Ishikawa (cell line): Measurements from ENCODE around the gene ASPG.

Source experiments
- CEBPB ChIP-seq: IDR thresholded peaks from 2 replicates; pipeline ENCODE4 v1.6.1; 2012
- CREB1 ChIP-seq: IDR thresholded peaks from 2 replicates; pipeline ENCODE4 v1.6.1; 2012; ENCODE audit warnings: low read depth
- EGR1 ChIP-seq: IDR thresholded peaks from 2 replicates; pipeline ENCODE4 v1.6.1; 2012
- EP300 ChIP-seq: IDR thresholded peaks from 2 replicates; pipeline ENCODE4 v1.6.1; 2012; ENCODE audit warnings: borderline replicate concordance
- FOXM1 ChIP-seq: IDR thresholded peaks from 2 replicates; pipeline ENCODE4 v1.6.1; 2012; ENCODE audit warnings: low read depth, borderline replicate concordance
- MAX ChIP-seq: IDR thresholded peaks from 2 replicates; pipeline ENCODE4 v1.6.1; 2012
- NFIC ChIP-seq: IDR thresholded peaks from 2 replicates; pipeline ENCODE4 v1.6.1; 2012
- RAD21 ChIP-seq: IDR thresholded peaks from 2 replicates; pipeline ENCODE4 v1.6.1; 2012; ENCODE audit warnings: low read depth
- REST ChIP-seq: IDR thresholded peaks from 2 replicates; pipeline ENCODE4 v1.6.1; 2012; ENCODE audit warnings: low read depth, mild to moderate bottlenecking
- TAF1 ChIP-seq: IDR thresholded peaks from 2 replicates; pipeline ENCODE4 v1.6.1; 2012; ENCODE audit warnings: low read depth, mild to moderate bottlenecking
- TCF12 ChIP-seq: IDR thresholded peaks from 2 replicates; pipeline ENCODE4 v1.6.1; 2012; ENCODE audit warnings: low read depth
- TEAD4 ChIP-seq: IDR thresholded peaks from 2 replicates; pipeline ENCODE4 v1.6.1; 2012
- YY1 ChIP-seq: IDR thresholded peaks from 2 replicates; pipeline ENCODE4 v1.6.1; 2012; ENCODE audit warnings: low read depth
- ZBTB7A ChIP-seq: IDR thresholded peaks from 2 replicates; pipeline ENCODE4 v1.6.1; 2012; ENCODE audit warnings: low read depth
- TF ChIP-seq, protein P1 (sequence below): IDR thresholded peaks from 2 replicates; pipeline ENCODE4 v1.6.1; 2012

Gene ASPG

DNA sequence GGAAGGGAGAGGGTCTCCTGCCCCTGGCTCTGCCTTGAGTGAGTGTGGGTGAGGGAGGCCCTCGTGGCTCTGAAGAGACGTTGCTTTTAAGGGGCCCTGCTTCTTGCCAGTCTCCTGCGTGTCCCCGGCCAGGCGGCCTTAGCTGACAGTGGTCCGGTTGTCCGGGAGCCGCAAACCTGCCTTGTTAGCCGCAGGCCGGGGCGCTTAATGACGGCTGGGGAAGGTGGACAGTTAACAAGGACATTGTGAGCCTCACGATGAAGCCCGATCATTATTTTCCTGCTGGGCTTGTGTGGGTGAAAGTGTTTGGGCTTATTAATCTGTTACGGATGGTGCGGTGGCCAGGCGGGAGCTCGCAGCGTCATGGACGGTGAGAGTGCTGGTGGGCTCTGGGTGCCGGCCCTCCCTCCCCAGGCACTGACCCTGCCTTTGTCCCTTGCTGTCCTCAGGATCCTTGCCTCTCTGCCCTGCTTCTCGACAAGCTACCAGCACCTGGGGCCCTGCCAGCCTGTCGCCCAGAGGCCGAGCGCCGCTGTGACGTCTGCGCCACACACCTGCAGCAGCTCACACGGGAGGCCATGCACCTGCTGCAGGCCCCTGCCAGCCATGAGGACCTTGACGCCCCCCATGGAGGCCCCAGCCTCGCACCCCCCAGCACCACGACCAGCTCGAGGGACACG is 66.2 kb downstream of the ASPG start:
- TF ChIP-seq MAX: no peak
- TF ChIP-seq FOXM1: no peak
- no peak for TF ChIP-seq YY1
- TF ChIP-seq CEBPB: no peak
- TF ChIP-seq EP300: no peak

DNA sequence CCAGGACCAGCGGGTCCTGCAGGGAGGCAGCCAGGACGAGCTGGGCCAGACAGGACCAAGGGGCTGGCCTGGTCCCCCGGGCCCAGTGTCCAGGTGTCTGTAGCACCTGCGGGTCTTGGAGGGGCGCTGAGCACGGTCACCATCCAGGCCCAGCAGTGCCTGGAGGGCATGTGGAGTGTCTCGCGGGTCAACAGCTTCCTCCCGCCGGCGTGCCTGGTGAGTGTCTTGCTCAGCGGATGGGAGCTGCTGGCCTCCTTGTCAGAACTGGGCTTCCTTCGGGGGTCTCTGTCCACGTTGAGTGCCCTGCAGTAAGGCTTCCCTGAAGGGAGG is 66.7 kb downstream of the ASPG start:
- no peak for TF ChIP-seq EP300
- no peak for TF ChIP-seq RAD21
- TF ChIP-seq MAX: no peak
- TF ChIP-seq YY1: no peak
- TF ChIP-seq, protein P1, sequence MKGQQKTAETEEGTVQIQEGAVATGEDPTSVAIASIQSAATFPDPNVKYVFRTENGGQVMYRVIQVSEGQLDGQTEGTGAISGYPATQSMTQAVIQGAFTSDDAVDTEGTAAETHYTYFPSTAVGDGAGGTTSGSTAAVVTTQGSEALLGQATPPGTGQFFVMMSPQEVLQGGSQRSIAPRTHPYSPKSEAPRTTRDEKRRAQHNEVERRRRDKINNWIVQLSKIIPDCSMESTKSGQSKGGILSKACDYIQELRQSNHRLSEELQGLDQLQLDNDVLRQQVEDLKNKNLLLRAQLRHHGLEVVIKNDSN: no peak
- no peak for TF ChIP-seq EGR1
- TF ChIP-seq NFIC: no peak
- TF ChIP-seq ZBTB7A: no peak
- TF ChIP-seq FOXM1: no peak
- TF ChIP-seq CREB1: no peak
- TF ChIP-seq REST: no peak
- no peak for TF ChIP-seq TAF1
- no peak for TF ChIP-seq CEBPB
- no peak for TF ChIP-seq TEAD4
- TF ChIP-seq TCF12: no peak

- no peak for TF ChIP-seq ZBTB7A
- TF ChIP-seq RAD21: no peak
- no peak for TF ChIP-seq CEBPB
- no peak for TF ChIP-seq CREB1
- no peak for TF ChIP-seq TEAD4
- no peak for TF ChIP-seq FOXM1
- no peak for TF ChIP-seq TAF1
- TF ChIP-seq NFIC: no peak
- TF ChIP-seq MAX: no peak
- no peak for TF ChIP-seq YY1
- no peak for TF ChIP-seq TCF12
- no peak for TF ChIP-seq EP300
- no peak for TF ChIP-seq EGR1
- TF ChIP-seq, protein P1: no peak
- TF ChIP-seq REST: no peak
Observed at GRCh38 chr14:104152686-104153393, 67.3 kb downstream of the ASPG start.

DNA sequence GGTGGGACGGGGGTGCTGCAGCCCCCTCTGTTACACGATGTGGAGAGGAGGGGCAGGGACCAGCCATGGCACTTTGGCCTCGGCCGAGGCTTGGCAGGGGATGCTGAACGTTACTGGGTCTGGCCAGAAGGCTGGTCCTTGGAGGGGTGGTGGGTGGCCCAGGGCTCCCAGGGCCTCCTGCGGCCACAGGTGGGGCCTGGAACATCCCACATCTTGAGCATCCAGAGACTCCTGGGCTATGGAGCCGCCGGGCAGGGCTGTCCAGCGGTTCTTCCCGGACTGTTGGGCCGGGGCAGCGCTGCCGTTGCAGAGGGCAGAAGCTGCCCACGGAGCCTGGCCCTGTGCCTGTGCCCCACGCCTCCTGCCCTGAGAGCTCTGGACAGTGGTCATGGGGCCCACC is 68.7 kb downstream of the ASPG start:
- TF ChIP-seq FOXM1: no peak
- no peak for TF ChIP-seq EGR1
- no peak for TF ChIP-seq TAF1
- no peak for TF ChIP-seq CREB1
- TF ChIP-seq, protein P1: no peak
- no peak for TF ChIP-seq EP300

DNA sequence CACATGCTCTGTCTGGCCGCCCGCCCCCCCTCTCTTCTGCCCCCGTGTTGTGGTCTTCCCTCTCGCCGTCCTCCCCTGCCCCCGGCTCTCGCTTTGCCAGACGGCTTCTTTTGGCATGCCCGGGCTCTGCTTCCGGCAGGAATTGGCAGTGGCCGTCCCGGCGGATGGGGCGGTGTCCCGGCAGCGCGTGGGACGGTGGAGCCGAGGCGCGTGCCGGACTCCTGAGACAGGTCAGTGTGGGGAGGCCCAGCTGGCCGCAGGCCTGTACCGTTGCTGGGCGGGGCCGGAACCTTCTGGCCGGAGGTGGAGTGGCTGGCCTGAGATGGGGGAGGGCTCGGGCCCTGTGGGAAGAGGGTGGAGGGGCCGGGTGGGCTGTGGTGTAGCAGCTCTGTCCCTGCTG is 70.0 kb downstream of the ASPG start:
- TF ChIP-seq FOXM1 (no peak), TCF12 (no peak), MAX (no peak), RAD21 (no peak), REST (no peak)
